ENCODE results near the gene REV3L. TPM values are rescaled to one million over a fixed set of nuclear protein-coding genes. Genes with fewer than 3 reads are reported as not detected.

The REV3L gene
- polyA plus RNA-seq, 1 of the 3 experiments (the other 2 are of a cell fraction): 7.3 TPM

DNA sequence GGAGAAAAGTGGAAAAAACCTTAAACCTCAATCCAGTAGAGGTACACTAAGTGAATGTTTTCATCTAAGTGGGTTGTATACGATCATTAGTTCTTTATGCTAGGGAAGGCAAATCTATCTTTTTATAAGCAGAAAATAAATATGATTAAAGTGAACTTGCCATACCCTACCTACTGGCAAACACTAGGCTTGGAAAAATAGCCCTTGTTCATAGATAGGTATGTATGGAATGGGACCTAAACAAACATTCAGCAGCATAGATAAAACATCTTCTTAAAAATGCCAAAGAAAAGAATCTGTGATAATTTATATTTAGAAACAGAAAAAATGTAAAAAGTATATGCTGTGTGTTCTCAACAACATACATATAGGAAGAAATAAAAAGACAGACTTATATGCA lies 18.8 kb downstream of the REV3L start (continued):
- TF ChIP-seq, protein P1, sequence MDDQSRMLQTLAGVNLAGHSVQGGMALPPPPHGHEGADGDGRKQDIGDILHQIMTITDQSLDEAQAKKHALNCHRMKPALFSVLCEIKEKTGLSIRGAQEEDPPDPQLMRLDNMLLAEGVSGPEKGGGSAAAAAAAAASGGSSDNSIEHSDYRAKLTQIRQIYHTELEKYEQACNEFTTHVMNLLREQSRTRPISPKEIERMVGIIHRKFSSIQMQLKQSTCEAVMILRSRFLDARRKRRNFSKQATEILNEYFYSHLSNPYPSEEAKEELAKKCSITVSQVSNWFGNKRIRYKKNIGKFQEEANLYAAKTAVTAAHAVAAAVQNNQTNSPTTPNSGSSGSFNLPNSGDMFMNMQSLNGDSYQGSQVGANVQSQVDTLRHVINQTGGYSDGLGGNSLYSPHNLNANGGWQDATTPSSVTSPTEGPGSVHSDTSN (IDR thresholded peaks at IDR 0.05): no peak
- TF ChIP-seq FOXJ3 (CRISPR knock-in tag; IDR thresholded peaks at IDR 0.05) (no peak), SMC3 (IDR thresholded peaks at IDR 0.05; ENCODE audit: low read depth, low read length) (no peak), MEF2A (IDR thresholded peaks at IDR 0.05; ENCODE audit: borderline replicate concordance, low read depth) (no peak), MXI1 (IDR thresholded peaks at IDR 0.05; ENCODE audit: low read depth, low read length) (no peak), RFX5 (IDR thresholded peaks at IDR 0.05; ENCODE audit: low read length) (no peak)

DNA sequence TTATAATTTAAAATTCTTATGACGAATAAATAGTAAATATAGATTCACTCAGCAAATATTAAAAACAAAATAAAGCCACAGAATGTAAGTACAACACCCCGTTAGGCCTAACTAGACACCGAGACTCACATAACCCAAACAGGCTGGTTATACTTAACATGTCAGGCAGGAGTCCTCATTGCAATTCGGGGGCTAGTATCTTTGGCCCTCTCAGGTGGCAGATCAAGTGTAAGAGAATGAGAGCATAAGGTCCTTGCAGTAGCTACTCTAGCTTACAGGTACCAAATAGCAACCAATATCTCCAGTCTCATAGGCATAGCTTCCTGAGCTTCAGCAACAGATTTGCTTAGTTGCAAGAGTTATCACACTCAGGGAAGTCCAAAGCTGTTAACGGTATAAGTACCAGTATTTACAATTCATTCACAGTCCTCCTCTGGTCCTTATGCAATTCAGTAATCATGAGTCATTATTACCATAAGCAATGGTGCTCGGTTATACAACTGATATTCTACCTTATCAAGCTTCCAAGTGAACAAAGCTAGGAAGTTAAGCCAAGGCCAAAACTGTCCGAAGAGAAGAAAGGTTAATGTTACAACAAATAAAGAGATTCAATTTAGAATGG lies 20.1 kb downstream of the REV3L start:
- H3K4me2 ChIP-seq: no peak overlapping the region
- WGBS (ENCODE audit: low lambda C conversion rate): 93% methylated on average over 7 of the region's 7 CpGs
- ChIA-PET CTCF (interaction anchor here (1.3 kb wide), 1 partner anchor 204 kb away, joined by 3 read pairs; a partner anchor contains a TSS), POLR2A (no interaction called here)
- H2AFZ ChIP-seq (ENCODE audit: low read depth): no peak overlapping the region
- no peaks in the 10 kb centered on the region for H3K9me2 ChIP-seq
- no peak overlapping the region for H3K4me3 ChIP-seq (ENCODE audit: low read depth in 2 of 2, low read length in 1 of 2)
- no peak overlapping the region for H3K27ac ChIP-seq (ENCODE audit: low read depth in 2 of 2, low read length in 1 of 2)
- H3K4me1 ChIP-seq (ENCODE audit: control insufficient read depth in 1 of 2, insufficient read depth in 2 of 2, low read depth in 1 of 2, low read length in 1 of 2): no peaks in the 10 kb centered on the region; a peak in 2 of 4 replicates
- TF ChIP-seq EZH2phosphoT487 (IDR thresholded peaks at IDR 0.05; ENCODE audit: borderline replicate concordance, low read depth) (no peak), NFIC (IDR thresholded peaks at IDR 0.05; ENCODE audit: borderline replicate concordance) (no peak), RXRA (IDR thresholded peaks at IDR 0.05; ENCODE audit: borderline replicate concordance, low read depth) (no peak), YY1 (IDR thresholded peaks at IDR 0.05; ENCODE audit: low read depth) (no peak), RAD21 (IDR thresholded peaks at IDR 0.05; ENCODE audit: low read length) (no peak)
- TF ChIP-seq, protein P2, sequence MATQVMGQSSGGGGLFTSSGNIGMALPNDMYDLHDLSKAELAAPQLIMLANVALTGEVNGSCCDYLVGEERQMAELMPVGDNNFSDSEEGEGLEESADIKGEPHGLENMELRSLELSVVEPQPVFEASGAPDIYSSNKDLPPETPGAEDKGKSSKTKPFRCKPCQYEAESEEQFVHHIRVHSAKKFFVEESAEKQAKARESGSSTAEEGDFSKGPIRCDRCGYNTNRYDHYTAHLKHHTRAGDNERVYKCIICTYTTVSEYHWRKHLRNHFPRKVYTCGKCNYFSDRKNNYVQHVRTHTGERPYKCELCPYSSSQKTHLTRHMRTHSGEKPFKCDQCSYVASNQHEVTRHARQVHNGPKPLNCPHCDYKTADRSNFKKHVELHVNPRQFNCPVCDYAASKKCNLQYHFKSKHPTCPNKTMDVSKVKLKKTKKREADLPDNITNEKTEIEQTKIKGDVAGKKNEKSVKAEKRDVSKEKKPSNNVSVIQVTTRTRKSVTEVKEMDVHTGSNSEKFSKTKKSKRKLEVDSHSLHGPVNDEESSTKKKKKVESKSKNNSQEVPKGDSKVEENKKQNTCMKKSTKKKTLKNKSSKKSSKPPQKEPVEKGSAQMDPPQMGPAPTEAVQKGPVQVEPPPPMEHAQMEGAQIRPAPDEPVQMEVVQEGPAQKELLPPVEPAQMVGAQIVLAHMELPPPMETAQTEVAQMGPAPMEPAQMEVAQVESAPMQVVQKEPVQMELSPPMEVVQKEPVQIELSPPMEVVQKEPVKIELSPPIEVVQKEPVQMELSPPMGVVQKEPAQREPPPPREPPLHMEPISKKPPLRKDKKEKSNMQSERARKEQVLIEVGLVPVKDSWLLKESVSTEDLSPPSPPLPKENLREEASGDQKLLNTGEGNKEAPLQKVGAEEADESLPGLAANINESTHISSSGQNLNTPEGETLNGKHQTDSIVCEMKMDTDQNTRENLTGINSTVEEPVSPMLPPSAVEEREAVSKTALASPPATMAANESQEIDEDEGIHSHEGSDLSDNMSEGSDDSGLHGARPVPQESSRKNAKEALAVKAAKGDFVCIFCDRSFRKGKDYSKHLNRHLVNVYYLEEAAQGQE (IDR thresholded peaks at IDR 0.05; ENCODE audit: low read depth, low read length): no peak
- H3K36me3 ChIP-seq (replicated peaks in 1 of 2; ENCODE audit: control insufficient read depth in 1 of 2, insufficient read depth in 2 of 2, low read length in 1 of 2): peaks cover 5 to 35% of the 10 kb centered on the region in 2 experiments
- no peaks in the 10 kb centered on the region for H3K27me3 ChIP-seq (ENCODE audit: insufficient read depth)
- DNase-seq: no peak
- peaks cover 9% of the 10 kb centered on the region; the same call in 1 of the 2 replicates for H3K9me3 ChIP-seq
- H4K20me1 ChIP-seq (ENCODE audit: insufficient read depth): no peaks in the 10 kb centered on the region; the same call in 1 of the 2 replicates
- H3K9ac ChIP-seq: no peak overlapping the region
- peaks cover 10% of the 10 kb centered on the region for H3F3A ChIP-seq (replicated peaks; ENCODE audit: insufficient read depth)
- H3K79me2 ChIP-seq (ENCODE audit: insufficient read depth): peaks cover 76% of the 10 kb centered on the region
